HG02623 (cell line): ENCODE data around the gene VKORC1L1.
"Not testable (repeated sequence)": the region's sequence is repeated elsewhere in the genome, so short reads cannot be mapped to it uniquely, and the experiment has no call there.

Experiments used
- ATAC-seq: cut with Tn5 transposase; IDR thresholded peaks from one replicate; pipeline ENCODE4 v1.9.1; 2021; ENCODE audit warnings: moderate library complexity; ENCODE audit not compliant: unreplicated experiment

VKORC1L1 gene

GRCh38 chr7:65975814-65976445 lies 103.1 kb downstream of the VKORC1L1 start:
- no peak for ATAC-seq

GRCh38 chr7:65976659-65977196 lies 103.9 kb downstream of the VKORC1L1 start:
- ATAC-seq: no peak

- no peak for ATAC-seq
These were observed 106.2 kb downstream of the VKORC1L1 start for GRCh38 chr7:65978891-65979582.

- ATAC-seq: no peak
These were observed 107.0 kb downstream of the VKORC1L1 start for GRCh38 chr7:65979583-65980477.

GRCh38 chr7:65980478-65981250 lies 107.8 kb downstream of the VKORC1L1 start:
- peak; percentile 66 for ATAC-seq

- ATAC-seq: peak; percentile 75
These were observed 109.3 kb downstream of the VKORC1L1 start, which contains the start of gene GUSB for GRCh38 chr7:65981965-65982792. Gene GUSB, minus strand, starts transcription at chr7:65982213. Its CDS starts 30 bp downstream, at chr7:65982183.

- no peak for ATAC-seq
These were observed 111.2 kb downstream of the VKORC1L1 start for GRCh38 chr7:65983965-65984658.

GRCh38 chr7:65988084-65988483 lies 115.2 kb downstream of the VKORC1L1 start:
- no peak for ATAC-seq

GRCh38 chr7:65988503-65988902 lies 115.6 kb downstream of the VKORC1L1 start:
- not testable (repeated sequence) for ATAC-seq

- no peak for ATAC-seq
These were observed 116.8 kb downstream of the VKORC1L1 start for GRCh38 chr7:65989694-65990080.

GRCh38 chr7:65991829-65992228 lies 119.0 kb downstream of the VKORC1L1 start:
- ATAC-seq: not testable (repeated sequence)

GRCh38 chr7:65992526-65992925 lies 119.7 kb downstream of the VKORC1L1 start:
- no peak for ATAC-seq

- not testable (repeated sequence) for ATAC-seq
These were observed 122.1 kb downstream of the VKORC1L1 start for GRCh38 chr7:65994984-65995383.

- not testable (repeated sequence) for ATAC-seq
These were observed 128.0 kb downstream of the VKORC1L1 start for GRCh38 chr7:66000823-66001417.

GRCh38 chr7:66005115-66005671 lies 132.3 kb downstream of the VKORC1L1 start:
- ATAC-seq: not testable (repeated sequence)

GRCh38 chr7:66007232-66007631 lies 134.4 kb downstream of the VKORC1L1 start:
- no peak for ATAC-seq
